H9 (cell line): ENCODE measurements around the gene FADS3. TPM values are rescaled to one million over a fixed set of nuclear protein-coding genes. Genes with fewer than 3 reads are reported as not detected.

Experiments
- DNase-seq: peaks from one replicate; pipeline ENCODE4 v3.0.0-alpha.2; 2017
- H2AFZ ChIP-seq: one replicate; pipeline ENCODE4 v1.6.1; 2013; ENCODE audit warnings: mild to moderate bottlenecking, low read length, control low read depth, moderate library complexity
- H2AK5ac ChIP-seq: 2 replicates; pipeline ENCODE4 v1.6.1; 2013; ENCODE audit warnings: low read length, control low read depth, mixed read lengths; ENCODE audit not compliant: insufficient read length
- H2BK120ac ChIP-seq: one replicate; pipeline ENCODE4 v1.6.1; 2013; ENCODE audit warnings: low read depth, mild to moderate bottlenecking, low read length, control low read depth, inconsistent platforms; ENCODE audit not compliant: poor library complexity, severe bottlenecking
- H2BK12ac ChIP-seq: 2 replicates; pipeline ENCODE4 v1.6.1; 2013; ENCODE audit warnings: low read length, control low read depth, mixed read lengths, low read depth; ENCODE audit not compliant: insufficient read length
- H2BK15ac ChIP-seq: 2 replicates; pipeline ENCODE4 v1.6.1; 2013; ENCODE audit warnings: low read depth, low read length, control low read depth
- H2BK20ac ChIP-seq: one replicate; pipeline ENCODE4 v1.6.1; 2013; ENCODE audit warnings: low read depth, mild to moderate bottlenecking, low read length, control low read depth, inconsistent platforms; ENCODE audit not compliant: poor library complexity, severe bottlenecking
- H2BK5ac ChIP-seq: 2 replicates; pipeline ENCODE4 v1.6.1; 2013; ENCODE audit warnings: low read length, control low read depth, mixed read lengths; ENCODE audit not compliant: insufficient read length
- H3K14ac ChIP-seq: 2 replicates; pipeline ENCODE4 v1.6.1; 2013; ENCODE audit warnings: low read length, control low read depth; ENCODE audit not compliant: insufficient read depth
- H3K18ac ChIP-seq: 2 replicates; pipeline ENCODE4 v1.6.1; 2013; ENCODE audit warnings: low read depth, mild to moderate bottlenecking, mixed read lengths, low read length, control low read depth; ENCODE audit not compliant: insufficient read length
- H3K23ac ChIP-seq: 2 replicates; pipeline ENCODE4 v1.6.1; 2013; ENCODE audit warnings: low read length, control low read depth, mixed read lengths, low read depth; ENCODE audit not compliant: insufficient read length
- H3K23me2 ChIP-seq: 2 replicates; pipeline ENCODE4 v1.6.1; 2013; ENCODE audit warnings: low read depth, mild to moderate bottlenecking, mixed read lengths, low read length, control low read depth; ENCODE audit not compliant: insufficient read length, poor library complexity, severe bottlenecking
- H3K27ac ChIP-seq: 2 replicates; pipeline ENCODE4 v1.5.1; 2013; ENCODE audit warnings: low read length, control low read depth, mixed read lengths, low read depth; ENCODE audit not compliant: insufficient read length
- H3K27me3 ChIP-seq: 2 replicates; pipeline ENCODE4 v1.6.1; 2013; ENCODE audit warnings: low read length, control low read depth, inconsistent platforms; ENCODE audit not compliant: insufficient read depth
- H3K4ac ChIP-seq: 2 replicates; pipeline ENCODE4 v1.6.1; 2013; ENCODE audit warnings: low read depth, mild to moderate bottlenecking, control low read depth, inconsistent platforms, low read length, moderate library complexity
- H3K4me1 ChIP-seq: 2 replicates; pipeline ENCODE4 v1.6.1; 2013; ENCODE audit warnings: low read length, control low read depth, inconsistent platforms; ENCODE audit not compliant: insufficient read depth
- H3K4me2 ChIP-seq: 2 replicates; pipeline ENCODE4 v1.6.1; 2013; ENCODE audit warnings: low read length, control low read depth, mixed read lengths; ENCODE audit not compliant: insufficient read length, insufficient read depth
- H3K56ac ChIP-seq: 2 replicates; pipeline ENCODE4 v1.6.1; 2013; ENCODE audit warnings: low read depth, mild to moderate bottlenecking, mixed read lengths, low read length, control low read depth; ENCODE audit not compliant: insufficient read length
- H3K79me1 ChIP-seq: 2 replicates; pipeline ENCODE4 v1.6.1; 2013; ENCODE audit warnings: low read depth, mild to moderate bottlenecking, moderate library complexity, low read length, control low read depth, inconsistent platforms; ENCODE audit not compliant: insufficient read depth, poor library complexity, severe bottlenecking
- H3K79me2 ChIP-seq: 2 replicates; pipeline ENCODE4 v1.6.1; 2013; ENCODE audit warnings: low read length, control low read depth, inconsistent platforms; ENCODE audit not compliant: insufficient read depth
- H3K9ac ChIP-seq: 2 replicates; pipeline ENCODE4 v1.6.1; 2013; ENCODE audit warnings: low read length, control low read depth, mixed read lengths; ENCODE audit not compliant: insufficient read length; ENCODE audit errors: extremely low read depth
- H3K9me3 ChIP-seq: one replicate; pipeline ENCODE4 v1.6.1; 2013; ENCODE audit warnings: low read depth, low read length, inconsistent platforms; ENCODE audit not compliant: control insufficient read depth
- H3T11ph ChIP-seq: one replicate; pipeline ENCODE4 v1.6.1; 2013; ENCODE audit warnings: mild to moderate bottlenecking, low read length, control low read depth, inconsistent platforms
- H4K20me1 ChIP-seq: one replicate; pipeline ENCODE4 v1.6.1; 2013; ENCODE audit not compliant: control insufficient read depth, insufficient read length, insufficient read depth
- H4K5ac ChIP-seq: 2 replicates; pipeline ENCODE4 v1.6.1; 2013; ENCODE audit warnings: low read depth, mild to moderate bottlenecking, mixed read lengths, low read length, control low read depth; ENCODE audit not compliant: insufficient read length
- H4K8ac ChIP-seq: replicated peaks from 2 replicates; pipeline ENCODE4 v1.6.1; 2013; ENCODE audit warnings: low read length, control low read depth, mixed read lengths, low read depth; ENCODE audit not compliant: insufficient read length
- H4K91ac ChIP-seq: 2 replicates; pipeline ENCODE4 v1.6.1; 2013; ENCODE audit warnings: low read depth, mild to moderate bottlenecking, moderate library complexity, mixed read lengths, low read length, control low read depth; ENCODE audit not compliant: insufficient read length
- H3K27ac Mint-ChIP-seq, 3 experiments: 2 replicates in 2 of 3; 3 replicates in 1 of 3; pipeline ENCODE4 v1.8.0; 2020 to 2021; ENCODE audit warnings: mixed read lengths in 3 of 3, mild to moderate bottlenecking in 1 of 3, moderate library complexity in 1 of 3
- H3K27me3 Mint-ChIP-seq: 2 replicates; pipeline ENCODE4 v1.8.0; 2021; ENCODE audit warnings: low read depth, mild to moderate bottlenecking, moderate library complexity, mixed read lengths
- H3K36me3 Mint-ChIP-seq, 3 experiments: 2 replicates in 2 of 3; 3 replicates in 1 of 3; pipeline ENCODE4 v1.8.0; 2020 to 2021; ENCODE audit warnings: low read depth in 3 of 3, mixed read lengths in 3 of 3; ENCODE audit not compliant: insufficient read depth in 1 of 3
- H3K4me1 Mint-ChIP-seq, 2 experiments: 2 replicates each; pipeline ENCODE4 v1.8.0; 2020; ENCODE audit warnings: mixed read lengths in 2 of 2
- H3K4me3 Mint-ChIP-seq, 2 experiments: 2 replicates in 1 of 2; 3 replicates in 1 of 2; pipeline ENCODE4 v1.8.0; 2020 to 2021; ENCODE audit warnings: mild to moderate bottlenecking in 2 of 2, mixed read lengths in 2 of 2, moderate library complexity in 1 of 2
- H3K9me3 Mint-ChIP-seq, 2 experiments: 2 replicates in 1 of 2; 3 replicates in 1 of 2; pipeline ENCODE4 v1.8.0; 2020; ENCODE audit warnings: mild to moderate bottlenecking in 2 of 2, mixed read lengths in 2 of 2, moderate library complexity in 1 of 2
- CTCF ChIP-seq: fragments of 200-600 bp; sonication (generic); conservative IDR thresholded peaks from 3 replicates; pipeline ENCODE4 v1.8.0; 2021; ENCODE audit warnings: antibody characterized with exemption, mild to moderate bottlenecking
- WGBS: extraction: QIAGEN DNeasy Blood & Tissue Kit; methylation state at CpG from one replicate; pipeline ENCODE4 v1.1.7; 2013; ENCODE audit warnings: missing lambda C conversion rate, low lambda C conversion rate, mixed read lengths; ENCODE audit not compliant: insufficient read length; ENCODE audit errors: extremely low coverage; 5-methylcytosine and 5-hydroxymethylcytosine counted together
- total RNA-seq: library from RNA; stranded (reverse); gene quantifications from 2 replicates; pipeline ENCODE4 v1.2.1, GENCODE V29; 2021

FADS3 gene
- total RNA-seq, 1 experiment from 2014 or later, result 34.9 TPM

GRCh38 chr11:61921446-61921845 lies 30.1 kb upstream of the FADS3 start:
- no peaks in the 10 kb centered on the region for H3K79me1 ChIP-seq
- no peak overlapping the region for H3K4me2 ChIP-seq
- Mint-ChIP-seq H3K4me1 (peaks cover 34 to 46% of the 10 kb centered on the region in 2 experiments), H3K36me3 (no peaks in the 10 kb centered on the region), H3K27me3 (peaks cover 35% of the 10 kb centered on the region), H3K27ac (peak overlapping the region in 1 of 3 experiments; percentile 31; a peak in 1 of 7 replicates), H3K9me3 (no peaks in the 10 kb centered on the region; a peak in 2 of 5 replicates), H3K4me3 (no peak overlapping the region)
- no peak overlapping the region for H4K5ac ChIP-seq
- H2BK5ac ChIP-seq, result no peak overlapping the region
- no peak for TF ChIP-seq CTCF
- H3K9ac ChIP-seq, result no peak overlapping the region
- no peak overlapping the region for H2AK5ac ChIP-seq
- WGBS, result no CpG with 5 or more reads among the region's 3 CpGs
- no peak overlapping the region for H2AFZ ChIP-seq
- H3K14ac ChIP-seq, result no peak overlapping the region
- no peak overlapping the region for H3K56ac ChIP-seq
- H3K9me3 ChIP-seq, result no peaks in the 10 kb centered on the region
- H2BK20ac ChIP-seq, result no peak overlapping the region
- H4K8ac ChIP-seq, result no peak overlapping the region
- no peak overlapping the region for H4K91ac ChIP-seq
- H3K27me3 ChIP-seq, result no peaks in the 10 kb centered on the region; the same call in 1 of the 2 replicates
- H2BK15ac ChIP-seq, result no peak overlapping the region
- H4K20me1 ChIP-seq, result no peaks in the 10 kb centered on the region
- H3K4me1 ChIP-seq, result peaks cover 7% of the 10 kb centered on the region; the same call in 1 of the 2 replicates
- no peak overlapping the region for H3K4ac ChIP-seq
- H2BK12ac ChIP-seq, result no peak overlapping the region
- H3K27ac ChIP-seq, result no peak overlapping the region
- H2BK120ac ChIP-seq, result no peak overlapping the region
- H3K18ac ChIP-seq, result no peak overlapping the region
- no peaks in the 10 kb centered on the region for H3K79me2 ChIP-seq
- no peak for DNase-seq
- H3T11ph ChIP-seq, result no peak overlapping the region
- H3K23me2 ChIP-seq, result peaks cover 5% of the 10 kb centered on the region
- H3K23ac ChIP-seq, result no peak overlapping the region
